Measurements from ENCODE around the gene USP14. TPM values are rescaled to one million over a fixed set of nuclear protein-coding genes. Genes with fewer than 3 reads are reported as not detected.

Gene USP14
- total and polyA plus RNA-seq, 2 experiments from 2014 or later = 82.4 to 83.5 TPM

DNA sequence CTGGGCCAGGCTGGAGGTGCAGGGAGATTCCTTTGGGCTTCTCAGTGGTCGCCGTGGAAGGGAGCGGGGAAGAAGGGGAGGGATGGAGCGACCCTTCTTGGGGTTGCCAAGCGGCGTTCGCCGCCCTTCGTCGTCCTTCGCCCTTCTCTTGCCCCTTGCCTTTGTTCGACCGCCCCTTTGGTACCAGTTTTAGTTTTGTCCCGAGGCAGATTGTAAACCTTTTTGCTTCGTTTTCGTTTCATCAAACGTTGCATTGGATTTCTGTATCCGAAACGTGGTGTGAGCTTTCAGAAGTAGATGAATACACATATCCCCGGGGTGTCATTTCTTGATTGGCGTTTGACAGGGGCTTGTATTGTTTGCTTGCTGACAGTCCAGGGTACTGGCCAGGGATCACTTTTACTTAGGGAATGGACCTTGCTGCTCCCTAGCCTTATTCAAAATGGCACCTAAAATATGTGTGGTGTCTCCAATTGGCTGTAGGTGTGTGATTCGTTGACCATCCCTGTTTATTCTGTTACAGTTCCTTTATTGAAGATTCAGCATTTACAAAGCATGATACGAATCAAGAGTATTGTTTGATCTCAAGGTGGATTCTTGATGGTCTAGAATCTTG lies 788 bp downstream of the USP14 start:
- Histone ChIP-seq H3K27me3 (ENCODE audit: insufficient read depth) (peaks cover 13% of the 10 kb centered on the region), H3K27ac (ENCODE audit: low read depth) (peak overlapping the region; percentile 77), H3K9me2 (ENCODE audit: insufficient read depth) (peaks cover 4% of the 10 kb centered on the region; the same call in 1 of the 2 replicates), H3K36me3 (ENCODE audit: insufficient read depth) (peaks cover 16% of the 10 kb centered on the region), H3K4me2 (peak overlapping the region; percentile 94), H3K4me3 (peak overlapping the region; percentile 93), H3K4me1 (ENCODE audit: insufficient read depth) (peaks cover 10% of the 10 kb centered on the region; the same call in 1 of the 2 replicates), H2AFZ (no peak overlapping the region), H3K79me2 (replicated peaks; ENCODE audit: insufficient read depth) (peaks cover 56% of the 10 kb centered on the region), H4K20me1 (replicated peaks; ENCODE audit: insufficient read depth) (peaks cover 16% of the 10 kb centered on the region), H3F3A (replicated peaks; ENCODE audit: low read depth) (no peaks in the 10 kb centered on the region)
- peak overlapping the region; percentile 96 for H3K27ac Mint-ChIP-seq
- peaks cover 12% of the 10 kb centered on the region; the same call in 2 of the 3 replicates for H3K4me1 Mint-ChIP-seq
- H3K36me3 Mint-ChIP-seq (ENCODE audit: low read depth) = peaks cover 19% of the 10 kb centered on the region
- TF ChIP-seq ZNF331 (CRISPR knock-in tag; IDR thresholded peaks at IDR 0.05; ENCODE audit: low read depth) (no peak), CREB1 (CRISPR knock-in tag; IDR thresholded peaks at IDR 0.05; ENCODE audit: low read depth) (no peak), ZNF114 (CRISPR knock-in tag; IDR thresholded peaks at IDR 0.05) (no peak), EZH2phosphoT487 (IDR thresholded peaks at IDR 0.05; ENCODE audit: unreplicated experiment) (no peak), ZNF462 (CRISPR knock-in tag; IDR thresholded peaks at IDR 0.05) (no peak), JUNB (IDR thresholded peaks at IDR 0.05; ENCODE audit: unreplicated experiment) (no peak), NANOG (IDR thresholded peaks at IDR 0.05; ENCODE audit: borderline replicate concordance) (no peak), EZH2 (IDR thresholded peaks at IDR 0.05; ENCODE audit: low read depth, unreplicated experiment) (no peak), STAT1 (IDR thresholded peaks at IDR 0.05; ENCODE audit: unreplicated experiment) (no peak), POLR2AphosphoS5 (IDR thresholded peaks at IDR 0.05; ENCODE audit: low read depth) (no peak), REST (IDR thresholded peaks at IDR 0.05; ENCODE audit: unreplicated experiment) (no peak)
- TF ChIP-seq, protein P1, sequence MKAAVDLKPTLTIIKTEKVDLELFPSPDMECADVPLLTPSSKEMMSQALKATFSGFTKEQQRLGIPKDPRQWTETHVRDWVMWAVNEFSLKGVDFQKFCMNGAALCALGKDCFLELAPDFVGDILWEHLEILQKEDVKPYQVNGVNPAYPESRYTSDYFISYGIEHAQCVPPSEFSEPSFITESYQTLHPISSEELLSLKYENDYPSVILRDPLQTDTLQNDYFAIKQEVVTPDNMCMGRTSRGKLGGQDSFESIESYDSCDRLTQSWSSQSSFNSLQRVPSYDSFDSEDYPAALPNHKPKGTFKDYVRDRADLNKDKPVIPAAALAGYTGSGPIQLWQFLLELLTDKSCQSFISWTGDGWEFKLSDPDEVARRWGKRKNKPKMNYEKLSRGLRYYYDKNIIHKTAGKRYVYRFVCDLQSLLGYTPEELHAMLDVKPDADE (IDR thresholded peaks at IDR 0.05) = no peak
- TF ChIP-seq, protein P2, sequence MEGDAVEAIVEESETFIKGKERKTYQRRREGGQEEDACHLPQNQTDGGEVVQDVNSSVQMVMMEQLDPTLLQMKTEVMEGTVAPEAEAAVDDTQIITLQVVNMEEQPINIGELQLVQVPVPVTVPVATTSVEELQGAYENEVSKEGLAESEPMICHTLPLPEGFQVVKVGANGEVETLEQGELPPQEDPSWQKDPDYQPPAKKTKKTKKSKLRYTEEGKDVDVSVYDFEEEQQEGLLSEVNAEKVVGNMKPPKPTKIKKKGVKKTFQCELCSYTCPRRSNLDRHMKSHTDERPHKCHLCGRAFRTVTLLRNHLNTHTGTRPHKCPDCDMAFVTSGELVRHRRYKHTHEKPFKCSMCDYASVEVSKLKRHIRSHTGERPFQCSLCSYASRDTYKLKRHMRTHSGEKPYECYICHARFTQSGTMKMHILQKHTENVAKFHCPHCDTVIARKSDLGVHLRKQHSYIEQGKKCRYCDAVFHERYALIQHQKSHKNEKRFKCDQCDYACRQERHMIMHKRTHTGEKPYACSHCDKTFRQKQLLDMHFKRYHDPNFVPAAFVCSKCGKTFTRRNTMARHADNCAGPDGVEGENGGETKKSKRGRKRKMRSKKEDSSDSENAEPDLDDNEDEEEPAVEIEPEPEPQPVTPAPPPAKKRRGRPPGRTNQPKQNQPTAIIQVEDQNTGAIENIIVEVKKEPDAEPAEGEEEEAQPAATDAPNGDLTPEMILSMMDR (conservative IDR thresholded peaks at IDR 0.05; ENCODE audit: low read depth in 2 of 2) = no peak
- peaks cover 3% of the 10 kb centered on the region; the same call in 1 of the 3 replicates for H3K9me3 Mint-ChIP-seq
- ATAC-seq (peak; percentile 6; the same call in 2 of the 3 replicates), DNase-seq (ENCODE audit: low spot score) (peak; percentile 27)
- H3K27me3 Mint-ChIP-seq (ENCODE audit: insufficient read depth, low read depth, poor library complexity) = peaks cover 17% of the 10 kb centered on the region
- H3K4me3 Mint-ChIP-seq = peak overlapping the region; percentile 96

Data from GM23338 (cell line).